AG09309 (cell line): ENCODE results near the gene ZDHHC7.
"Not testable (repeated sequence)": the region's sequence is repeated elsewhere in the genome, so short reads cannot be mapped to it uniquely, and the experiment has no call there.

Experiments
- DNase-seq: peaks from one replicate; pipeline ENCODE4 v3.0.0-alpha.2; 2010; ENCODE audit warnings: low read depth
- H3K4me3 ChIP-seq: 2 replicates; pipeline ENCODE4 v1.5.1; 2011; ENCODE audit warnings: mild to moderate bottlenecking, low read depth, low read length, moderate library complexity; ENCODE audit not compliant: control insufficient read depth
- CTCF ChIP-seq: IDR thresholded peaks from 2 replicates; pipeline ENCODE4 v1.5.1; 2011; ENCODE audit warnings: mild to moderate bottlenecking, low read depth, low read length, inconsistent platforms; ENCODE audit not compliant: insufficient read depth, control insufficient read depth; ENCODE audit errors: missing control alignments

ZDHHC7 gene

DNA sequence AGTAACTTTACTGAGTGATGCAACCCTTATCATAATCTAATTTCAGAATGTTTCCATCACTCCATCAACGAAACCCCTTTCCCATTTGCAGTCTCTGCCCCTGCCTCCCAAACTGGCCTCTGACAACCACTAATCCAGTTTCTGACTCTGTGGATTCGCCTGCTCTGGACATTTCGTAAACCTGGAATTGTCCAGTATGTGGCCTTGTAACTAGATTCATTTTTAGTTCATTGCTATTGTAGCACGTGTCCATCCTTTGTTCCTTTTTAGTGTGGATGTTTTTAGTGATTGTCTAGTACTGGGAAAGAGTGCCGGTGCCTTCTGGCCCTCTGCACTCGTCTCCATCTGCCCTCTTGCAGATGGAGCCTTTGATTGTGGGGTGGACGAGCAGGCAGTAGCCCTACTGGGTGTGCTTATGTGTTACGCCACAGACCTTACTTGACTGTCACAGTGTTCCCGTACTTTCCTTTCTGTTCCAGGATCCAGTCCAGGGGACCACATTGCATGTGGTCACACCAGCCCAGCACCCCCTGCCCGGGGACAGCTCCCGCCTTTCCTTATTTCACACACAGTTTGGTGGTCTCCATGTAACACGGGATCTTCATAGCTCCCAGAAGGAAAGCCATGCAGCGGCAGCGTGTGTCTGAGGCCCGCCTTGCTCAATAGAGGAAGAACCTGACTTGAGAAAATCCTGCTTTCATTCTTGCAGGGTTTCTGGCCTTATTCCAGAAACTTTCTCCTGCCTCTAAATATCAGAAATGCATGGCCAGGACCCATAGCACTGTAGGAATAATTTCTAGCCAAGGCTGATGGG, 25.1 kb upstream of the ZDHHC7 start:
- no peak for TF ChIP-seq CTCF
- DNase-seq = no peak
- no peak overlapping the region for H3K4me3 ChIP-seq

- DNase-seq = no peak
- no peak for TF ChIP-seq CTCF
- no peak overlapping the region for H3K4me3 ChIP-seq
Measured at GRCh38 chr16:85034591-85035433, 23.5 kb upstream of the ZDHHC7 start.

GRCh38 chr16:85033171-85033570, 21.8 kb upstream of the ZDHHC7 start:
- TF ChIP-seq CTCF = no peak
- DNase-seq = no peak
- no peak overlapping the region for H3K4me3 ChIP-seq

GRCh38 chr16:85032187-85032586, 20.9 kb upstream of the ZDHHC7 start:
- not testable (repeated sequence) for H3K4me3 ChIP-seq, DNase-seq

- no peak for DNase-seq
- TF ChIP-seq CTCF = no peak
- no peak overlapping the region for H3K4me3 ChIP-seq
Measured at GRCh38 chr16:85031451-85031850, 20.1 kb upstream of the ZDHHC7 start.

DNA sequence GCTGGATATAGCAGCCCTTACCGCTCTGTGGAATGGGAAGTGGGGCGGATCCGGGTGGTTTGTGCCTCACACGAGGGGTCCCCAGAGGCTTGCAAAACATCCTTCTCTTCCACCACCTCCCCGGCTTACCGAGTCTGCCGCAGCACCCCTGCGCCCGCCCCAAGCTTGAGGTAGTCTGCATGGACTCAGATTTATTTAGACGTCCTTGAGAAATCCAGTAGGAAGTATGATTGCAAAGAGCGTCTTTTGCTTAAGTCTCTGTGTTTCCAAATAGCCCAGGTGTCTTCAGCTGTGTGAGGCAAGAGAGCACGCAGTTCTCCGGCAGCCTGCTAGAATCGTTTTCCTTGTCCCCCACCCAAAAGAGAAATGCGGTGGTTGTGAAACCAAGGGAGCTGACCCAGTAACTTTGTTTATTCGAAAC, 18.7 kb upstream of the ZDHHC7 start:
- H3K4me3 ChIP-seq = no peak overlapping the region
- TF ChIP-seq CTCF = no peak
- DNase-seq = no peak

DNA sequence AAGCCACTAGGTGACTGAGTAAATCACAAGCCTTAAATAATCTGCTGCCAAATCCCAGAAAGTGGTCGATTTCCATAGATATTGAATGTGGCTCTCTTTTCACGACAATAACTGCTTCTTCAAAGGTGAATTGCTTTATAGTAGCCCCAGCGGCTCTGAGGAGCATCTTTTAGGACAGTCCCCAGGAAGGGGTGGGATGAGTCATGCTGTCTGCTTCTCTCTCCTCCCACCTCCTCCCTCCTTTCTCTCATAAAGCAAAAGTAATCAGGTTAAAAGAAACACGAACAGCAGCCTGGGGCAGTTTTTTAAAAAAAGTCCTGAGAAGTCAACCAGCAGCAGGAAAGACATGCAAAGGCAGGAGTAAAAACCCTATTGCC, 18.1 kb upstream of the ZDHHC7 start:
- DNase-seq = no peak
- TF ChIP-seq CTCF = no peak
- peak overlapping the region; percentile 77 for H3K4me3 ChIP-seq
